Mucosa of rectum (tissue), 2 donors: ENCODE data around the gene NOP56.
"Not testable (repeated sequence)": the region's sequence is repeated elsewhere in the genome, so short reads cannot be mapped to it uniquely, and the experiment has no call there.

Experiments
- H3K27ac ChIP-seq, 2 donors: one replicate each; pipeline ENCODE4 v1.7.0; 2013; ENCODE audit warnings: inconsistent platforms in 2 of 2, low read depth in 2 of 2, low read length in 2 of 2
- H3K27me3 ChIP-seq, 2 donors: one replicate each; pipeline ENCODE4 v1.7.0; 2013; ENCODE audit warnings: low read length in 2 of 2; ENCODE audit not compliant: control insufficient read depth in 2 of 2, insufficient read depth in 2 of 2
- H3K36me3 ChIP-seq, 2 donors: one replicate each; pipeline ENCODE4 v1.7.0; 2013; ENCODE audit warnings: low read length in 2 of 2; ENCODE audit not compliant: control insufficient read depth in 2 of 2, insufficient read depth in 2 of 2
- H3K4me1 ChIP-seq, 2 donors: one replicate each; pipeline ENCODE4 v1.7.0; 2013; ENCODE audit warnings: low read length in 2 of 2, mild to moderate bottlenecking in 1 of 2; ENCODE audit not compliant: control insufficient read depth in 2 of 2, insufficient read depth in 2 of 2
- H3K4me3 ChIP-seq, 2 donors: one replicate each; pipeline ENCODE4 v1.7.0; 2013; ENCODE audit warnings: low read length in 2 of 2
- H3K9ac ChIP-seq, 2 donors: one replicate each; pipeline ENCODE4 v1.7.0; 2013; ENCODE audit warnings: low read length in 2 of 2, low read depth in 1 of 2, mild to moderate bottlenecking in 1 of 2
- H3K9me3 ChIP-seq, 2 donors: one replicate each; pipeline ENCODE4 v1.7.0; 2013; ENCODE audit warnings: low read length in 2 of 2; ENCODE audit not compliant: control insufficient read depth in 2 of 2
- donor health status: healthy.
- donor health status: Normal muscosa, but diverticular disease.

Gene NOP56

DNA sequence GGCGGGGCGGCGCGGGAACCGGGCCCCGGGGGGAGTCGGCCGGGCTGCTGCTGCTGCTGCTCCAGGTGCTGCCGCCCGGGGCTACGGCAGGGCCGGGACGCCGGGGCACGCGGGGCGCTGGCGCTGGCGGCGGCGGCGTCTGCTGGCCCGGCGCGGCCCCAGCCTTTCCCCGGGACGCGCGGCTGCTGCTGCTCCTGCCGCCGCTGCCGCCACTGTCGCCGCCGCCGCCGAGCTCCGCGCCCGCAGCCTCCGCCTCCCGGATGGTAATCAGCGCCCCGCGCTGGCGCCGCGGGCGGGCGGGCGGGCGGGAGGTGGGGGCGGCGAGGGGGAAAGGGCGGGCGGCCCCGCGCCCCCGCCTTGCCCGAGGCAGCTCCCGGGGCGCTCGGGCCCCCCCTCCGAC is 40.5 kb downstream of the NOP56 start:
- no peak overlapping the region for H3K9ac ChIP-seq
- H3K36me3 ChIP-seq = no peaks in the 10 kb centered on the region
- peaks cover 30 to 49% of the 10 kb centered on the region in 2 donors for H3K27me3 ChIP-seq
- H3K9me3 ChIP-seq = no peaks in the 10 kb centered on the region
- no peak overlapping the region for H3K4me3 ChIP-seq
- peaks cover 0 to 6% of the 10 kb centered on the region in 2 donors for H3K4me1 ChIP-seq
- no peak overlapping the region for H3K27ac ChIP-seq

DNA sequence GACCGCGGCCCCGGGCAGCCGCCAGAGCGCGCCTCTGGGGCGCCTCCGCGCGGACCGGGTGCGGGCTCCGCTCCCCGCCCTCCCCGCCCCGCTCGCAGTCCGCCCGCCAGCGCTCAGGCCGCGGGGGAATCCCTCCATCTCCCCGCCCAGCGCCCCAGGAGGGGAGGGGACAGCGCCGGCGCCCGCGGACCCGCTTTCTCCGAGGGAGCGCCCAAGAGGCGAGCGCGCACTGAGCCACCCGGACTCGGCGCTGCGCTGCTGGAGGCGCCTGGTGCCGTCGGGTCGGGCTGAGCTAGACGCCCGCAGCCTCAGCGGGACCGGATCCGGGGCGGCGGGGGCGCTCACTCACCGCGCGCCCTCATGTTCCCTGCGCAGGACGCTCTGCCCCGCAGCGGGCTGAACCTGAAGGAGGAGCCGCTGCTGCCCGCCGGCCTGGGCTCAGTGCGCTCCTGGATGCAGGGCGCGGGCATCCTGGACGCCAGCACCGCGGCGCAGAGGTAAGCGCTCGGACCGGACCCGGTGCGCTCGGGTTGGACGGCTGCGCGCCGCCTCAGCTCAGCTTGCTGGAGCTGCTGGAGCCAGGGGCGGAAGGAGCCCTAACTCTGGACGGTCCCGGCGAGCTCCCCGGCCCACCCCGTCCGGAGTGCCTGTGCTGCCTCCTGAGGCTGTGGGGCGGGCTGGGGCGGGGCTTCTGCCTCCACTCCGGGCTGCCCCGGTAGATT is 41.0 kb downstream of the NOP56 start:
- peaks cover 27 to 49% of the 10 kb centered on the region in 2 donors for H3K27me3 ChIP-seq
- peaks cover 0 to 6% of the 10 kb centered on the region in 2 donors for H3K4me1 ChIP-seq
- no peak overlapping the region for H3K9ac ChIP-seq
- H3K9me3 ChIP-seq = no peaks in the 10 kb centered on the region
- no peaks in the 10 kb centered on the region for H3K36me3 ChIP-seq
- H3K27ac ChIP-seq = no peak overlapping the region
- no peak overlapping the region for H3K4me3 ChIP-seq

DNA sequence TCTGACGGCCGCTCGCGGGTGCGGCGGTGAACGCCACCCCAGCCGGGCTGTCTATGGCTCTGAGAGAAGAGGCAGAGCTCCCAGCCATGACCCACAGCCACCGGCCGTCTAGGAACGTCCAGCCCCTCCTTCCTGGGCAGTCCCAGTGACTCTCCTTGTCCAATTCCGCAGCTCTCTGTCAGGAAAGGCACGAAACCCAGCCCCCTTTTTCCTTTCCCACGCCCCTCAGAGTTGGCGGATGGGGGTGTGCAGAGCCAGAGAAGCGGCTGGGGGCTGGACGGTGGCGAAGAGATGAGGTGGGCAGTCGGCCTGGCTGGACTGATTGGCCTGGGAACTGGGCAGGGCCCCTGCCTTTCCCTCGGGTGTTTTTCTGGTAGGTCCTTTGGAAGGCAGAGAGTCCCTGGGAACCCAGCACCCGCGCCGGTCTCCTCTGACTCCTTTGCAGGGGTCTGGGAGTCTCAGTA is 41.6 kb downstream of the NOP56 start:
- no peak overlapping the region for H3K27ac ChIP-seq
- no peak overlapping the region for H3K4me3 ChIP-seq
- peaks cover 24 to 47% of the 10 kb centered on the region in 2 donors for H3K27me3 ChIP-seq
- H3K36me3 ChIP-seq = no peaks in the 10 kb centered on the region
- H3K4me1 ChIP-seq = peaks cover 0 to 6% of the 10 kb centered on the region in 2 donors
- H3K9ac ChIP-seq = no peak overlapping the region
- H3K9me3 ChIP-seq = no peaks in the 10 kb centered on the region

- Histone ChIP-seq H3K27me3 (peaks cover 24 to 48% of the 10 kb centered on the region in 2 donors), H3K9ac (no peak overlapping the region), H3K4me3 (no peak overlapping the region), H3K9me3 (no peaks in the 10 kb centered on the region), H3K27ac (no peak overlapping the region), H3K4me1 (peaks cover 0 to 6% of the 10 kb centered on the region in 2 donors), H3K36me3 (no peaks in the 10 kb centered on the region)
These were observed 42.1 kb downstream of the NOP56 start for GRCh38 chr20:2694519-2694918.

DNA sequence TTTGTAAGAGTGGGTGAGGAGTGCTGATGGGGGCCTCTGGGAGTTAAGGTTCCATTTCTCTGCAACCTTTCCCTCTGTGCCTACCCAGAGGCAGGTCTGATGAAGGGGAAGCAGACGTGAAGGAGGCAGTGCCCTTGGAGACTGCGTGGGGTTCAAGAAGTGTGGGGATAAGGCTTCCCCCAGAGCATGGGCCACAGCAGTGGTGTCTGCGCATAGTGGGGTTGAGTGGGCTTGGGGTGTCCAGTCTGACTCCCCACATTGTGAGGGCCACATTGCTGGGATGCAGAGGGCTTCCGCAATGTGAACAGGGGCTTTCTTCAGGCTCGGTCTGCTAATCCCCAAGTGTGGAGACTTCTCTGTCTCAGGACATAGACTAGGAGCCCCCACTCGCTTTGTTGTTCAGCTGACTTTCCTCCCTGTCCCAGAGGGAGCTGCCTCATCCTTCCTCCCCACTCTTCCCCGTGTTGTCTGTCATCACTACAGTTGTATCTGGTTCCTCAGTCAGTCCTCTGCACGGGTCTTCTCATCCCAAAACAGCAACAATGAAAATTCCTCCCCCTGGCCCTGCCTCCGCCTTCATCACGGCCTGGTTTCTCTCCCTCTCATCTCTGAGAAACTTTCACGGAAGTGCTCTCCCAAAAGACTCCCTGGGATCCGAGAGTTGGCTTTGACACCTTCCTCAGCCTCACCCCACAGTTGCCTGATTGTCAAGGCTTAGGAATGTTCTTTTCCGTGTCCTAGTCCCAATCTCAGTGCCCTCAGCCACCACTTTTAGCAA is 43.0 kb downstream of the NOP56 start:
- Histone ChIP-seq H3K9me3 (no peaks in the 10 kb centered on the region), H3K4me1 (peaks cover 0 to 6% of the 10 kb centered on the region in 2 donors), H3K27me3 (peaks cover 24 to 41% of the 10 kb centered on the region in 2 donors), H3K9ac (no peak overlapping the region), H3K4me3 (no peak overlapping the region), H3K36me3 (no peaks in the 10 kb centered on the region), H3K27ac (no peak overlapping the region)

- not testable (repeated sequence) for H3K4me3 ChIP-seq, H3K9me3 ChIP-seq, H3K4me1 ChIP-seq, H3K9ac ChIP-seq, H3K27ac ChIP-seq, H3K36me3 ChIP-seq
- H3K27me3 ChIP-seq = peaks cover 21 to 36% of the 10 kb centered on the region in 2 donors
These were observed 43.6 kb downstream of the NOP56 start for GRCh38 chr20:2695984-2696525.

- Histone ChIP-seq H3K36me3 (no peaks in the 10 kb centered on the region), H3K9ac (no peak overlapping the region), H3K27me3 (peaks cover 16 to 30% of the 10 kb centered on the region in 2 donors), H3K9me3 (no peaks in the 10 kb centered on the region), H3K27ac (no peak overlapping the region), H3K4me3 (no peak overlapping the region), H3K4me1 (peaks cover 0 to 6% of the 10 kb centered on the region in 2 donors)
These were observed 44.2 kb downstream of the NOP56 start for GRCh38 chr20:2696646-2697045.

DNA sequence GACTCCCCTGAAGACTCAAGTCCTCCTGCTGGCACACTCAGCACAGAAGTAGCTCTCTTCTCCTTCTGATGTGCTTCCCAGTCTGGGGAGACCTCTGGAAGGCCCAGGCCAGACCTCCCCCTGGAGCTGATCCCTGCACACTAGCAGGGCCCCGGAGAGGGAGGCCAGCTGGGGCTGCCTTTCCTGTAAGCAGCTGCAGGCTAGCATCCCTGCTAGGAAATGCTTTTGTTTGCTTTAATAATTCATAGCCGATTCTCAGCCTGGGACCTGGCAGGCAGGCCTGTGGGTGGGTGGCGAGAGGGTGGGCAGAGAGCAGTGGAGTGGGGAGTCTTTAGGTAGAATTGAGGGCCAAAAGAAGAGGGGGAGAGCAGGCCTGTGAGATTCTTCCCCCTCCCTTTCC is 45.3 kb downstream of the NOP56 start:
- H3K9ac ChIP-seq = no peak overlapping the region
- H3K27me3 ChIP-seq = peaks cover 12 to 25% of the 10 kb centered on the region in 2 donors
- H3K36me3 ChIP-seq = no peaks in the 10 kb centered on the region

GRCh38 chr20:2698186-2698817 is 45.9 kb downstream of the NOP56 start:
- Histone ChIP-seq H3K9me3 (no peaks in the 10 kb centered on the region), H3K27ac (no peak overlapping the region), H3K4me1 (no peaks in the 10 kb centered on the region), H3K36me3 (no peaks in the 10 kb centered on the region), H3K4me3 (no peak overlapping the region), H3K27me3 (peaks cover 12 to 25% of the 10 kb centered on the region in 2 donors), H3K9ac (no peak overlapping the region)

More for the DNA sequence above, 45.3 kb downstream of the NOP56 start:
- H3K4me1 ChIP-seq = no peaks in the 10 kb centered on the region
- no peak overlapping the region for H3K4me3 ChIP-seq
- no peak overlapping the region for H3K27ac ChIP-seq
- H3K9me3 ChIP-seq = no peaks in the 10 kb centered on the region

DNA sequence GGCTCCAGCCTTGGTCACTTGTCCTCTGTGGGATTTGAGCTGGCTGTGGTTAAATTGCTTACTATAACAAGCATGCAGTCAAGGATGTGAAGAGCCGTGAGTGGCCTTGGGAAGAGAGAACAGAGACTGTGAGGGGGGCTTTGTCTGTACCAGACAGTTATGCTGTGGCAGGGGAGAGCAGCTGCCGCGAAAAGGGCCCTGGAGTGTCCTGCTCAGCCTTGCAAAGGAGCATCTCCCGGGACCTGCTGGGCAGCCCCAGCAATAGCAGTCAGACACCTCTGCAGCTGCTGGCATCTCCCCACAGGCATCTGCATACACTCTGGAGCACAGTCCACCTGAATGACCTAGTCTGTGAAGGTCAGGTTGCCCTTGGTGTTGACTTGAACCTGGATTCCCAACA is 46.5 kb downstream of the NOP56 start:
- Histone ChIP-seq H3K36me3 (no peaks in the 10 kb centered on the region), H3K4me3 (no peak overlapping the region), H3K27me3 (peaks cover 12 to 24% of the 10 kb centered on the region in 2 donors), H3K27ac (no peak overlapping the region), H3K9ac (no peak overlapping the region), H3K9me3 (no peaks in the 10 kb centered on the region), H3K4me1 (no peaks in the 10 kb centered on the region)
